IMR-90 (cell line): ENCODE measurements around the gene ELOVL5. TPM values are rescaled to one million over a fixed set of nuclear protein-coding genes. Genes with fewer than 3 reads are reported as not detected.
A peak's percentile ranks its signal among the peaks of the same experiment; 100 is the strongest.

Experiments used
- ATAC-seq: fragments of 200-7000 bp; cut with Tn5 transposase; 2 replicates; pipeline ENCODE4 v1.9.1; 2020; ENCODE audit warnings: low read depth, mild to moderate bottlenecking, moderate library complexity
- Bru-seq: library from RNA; stranded (reverse); fragments of 400-500 nt; gene quantifications from one replicate; lab custom pipeline; 2021; lab: Mats Ljungman, UMichigan
- BruChase-seq, 2 experiments: library from RNA; stranded (reverse); fragments of 400-500 nt; gene quantifications; one replicate each; lab custom pipeline; 2021; lab: Mats Ljungman, UMichigan
- BruUV-seq: library from RNA; stranded (reverse); fragments of 400-500 nt; replicated peaks from 2 replicates; lab custom pipeline; 2021; lab: Mats Ljungman, UMichigan
- CTCF ChIA-PET: fragments of 300-600 bp; formaldehyde crosslinking; extraction: SDS; loops from one replicate; lab custom pipeline; 2021; ENCODE audit warnings: antibody characterized with exemption; lab: Yijun Ruan, JAX
- POLR2A ChIA-PET: fragments of 300-600 bp; sonication (Branson Sonifier 250); formaldehyde crosslinking; loops from one replicate; lab custom pipeline; 2022; ENCODE audit warnings: antibody characterized with exemption; ENCODE audit not compliant: unreplicated experiment; lab: Charles Lee
- DNase-seq: peaks from one replicate; pipeline ENCODE4 v3.0.0; 2013
- H2AFZ ChIP-seq: replicated peaks from 2 replicates; pipeline ENCODE3; 2013; ENCODE audit warnings: low read length, mild to moderate bottlenecking; ENCODE audit not compliant: poor library complexity
- H2AK5ac ChIP-seq: 2 replicates; pipeline ENCODE4 v1.6.1; 2013; ENCODE audit warnings: low read depth, low read length, inconsistent platforms
- H2AK9ac ChIP-seq: replicated peaks from 2 replicates; pipeline ENCODE3; 2013; ENCODE audit warnings: mild to moderate bottlenecking, low read depth, low read length, moderate library complexity; ENCODE audit not compliant: poor library complexity
- H2BK120ac ChIP-seq: 2 replicates; pipeline ENCODE4 v1.6.1; 2013; ENCODE audit warnings: low read depth, low read length, inconsistent platforms
- H2BK15ac ChIP-seq: 3 replicates; pipeline ENCODE4 v1.6.1; 2013; ENCODE audit warnings: low read depth, low read length, inconsistent platforms
- H2BK20ac ChIP-seq: 2 replicates; pipeline ENCODE4 v1.6.1; 2013; ENCODE audit warnings: low read depth, mild to moderate bottlenecking, inconsistent platforms, low read length, moderate library complexity
- H2BK5ac ChIP-seq: 2 replicates; pipeline ENCODE4 v1.6.1; 2013; ENCODE audit warnings: mild to moderate bottlenecking, low read depth, low read length, inconsistent platforms; ENCODE audit not compliant: poor library complexity, severe bottlenecking
- H3K14ac ChIP-seq: replicated peaks from 2 replicates; pipeline ENCODE4 v1.6.1; 2013; ENCODE audit warnings: low read depth, low read length, inconsistent platforms
- H3K18ac ChIP-seq: 2 replicates; pipeline ENCODE4 v1.6.1; 2013; ENCODE audit warnings: low read depth, low read length, control low read depth
- H3K23ac ChIP-seq: 2 replicates; pipeline ENCODE4 v1.6.1; 2013; ENCODE audit warnings: low read depth, low read length, inconsistent platforms
- H3K27ac ChIP-seq: 2 replicates; pipeline ENCODE4 v1.5.1; 2013; ENCODE audit warnings: mild to moderate bottlenecking, control low read depth, low read length; ENCODE audit not compliant: insufficient read depth
- H3K27me3 ChIP-seq: 2 replicates; pipeline ENCODE4 v1.6.1; 2013; ENCODE audit warnings: low read length; ENCODE audit not compliant: control insufficient read depth, insufficient read depth
- H3K36me3 ChIP-seq: 2 replicates; pipeline ENCODE4 v1.6.1; 2013; ENCODE audit warnings: low read length, mixed read lengths; ENCODE audit not compliant: control insufficient read depth, insufficient read depth
- H3K4ac ChIP-seq: 2 replicates; pipeline ENCODE4 v1.6.1; 2013; ENCODE audit warnings: low read depth, low read length, inconsistent platforms
- H3K4me1 ChIP-seq: 2 replicates; pipeline ENCODE4 v1.6.1; 2013; ENCODE audit warnings: low read length, mixed read lengths; ENCODE audit not compliant: control insufficient read depth, insufficient read depth
- H3K4me2 ChIP-seq: 2 replicates; pipeline ENCODE4 v1.6.1; 2013; ENCODE audit warnings: low read depth, mild to moderate bottlenecking, control low read depth, low read length, moderate library complexity
- H3K4me3 ChIP-seq: 2 replicates; pipeline ENCODE4 v1.5.1; 2013; ENCODE audit warnings: low read depth, mild to moderate bottlenecking, control low read depth, low read length, moderate library complexity; ENCODE audit not compliant: insufficient read depth
- H3K56ac ChIP-seq: 2 replicates; pipeline ENCODE4 v1.6.1; 2013; ENCODE audit warnings: low read length, inconsistent platforms; ENCODE audit not compliant: insufficient read depth; ENCODE audit errors: extremely low read depth
- H3K79me1 ChIP-seq, 2 experiments: 2 replicates each; pipeline ENCODE4 v1.6.1; 2013; ENCODE audit warnings: low read length in 2 of 2, inconsistent platforms in 1 of 2, low read depth in 1 of 2
- H3K9ac ChIP-seq: 2 replicates; pipeline ENCODE4 v1.6.1; 2013; ENCODE audit warnings: low read depth, low read length, control low read depth
- H3K9me1 ChIP-seq: 2 replicates; pipeline ENCODE4 v1.6.1; 2013; ENCODE audit warnings: low read length, inconsistent platforms; ENCODE audit not compliant: insufficient read depth
- H3K9me3 ChIP-seq: 2 replicates; pipeline ENCODE4 v1.6.1; 2013; ENCODE audit warnings: low read length; ENCODE audit not compliant: control insufficient read depth, insufficient read depth
- H4K20me1 ChIP-seq: 2 replicates; pipeline ENCODE4 v1.6.1; 2013; ENCODE audit warnings: low read length, inconsistent platforms; ENCODE audit not compliant: insufficient read depth
- H4K5ac ChIP-seq: 2 replicates; pipeline ENCODE4 v1.6.1; 2013; ENCODE audit warnings: mild to moderate bottlenecking, low read depth, low read length, control low read depth
- H4K8ac ChIP-seq, 2 experiments: 2 replicates each; pipeline ENCODE4 v1.6.1; 2013; ENCODE audit warnings: low read depth in 2 of 2, low read length in 2 of 2, control low read depth in 1 of 2, inconsistent platforms in 1 of 2
- H4K91ac ChIP-seq: 2 replicates; pipeline ENCODE4 v1.6.1; 2013; ENCODE audit warnings: low read depth, low read length, inconsistent platforms; ENCODE audit not compliant: insufficient read depth
- CEBPB ChIP-seq: IDR thresholded peaks from 2 replicates; pipeline ENCODE4 v1.6.1; 2012; ENCODE audit warnings: low read depth, low read length, improper control_type of control experiment
- FOS ChIP-seq: fragments of 150-350 bp; IDR thresholded peaks from 2 replicates; pipeline ENCODE4 v1.6.1; 2016; ENCODE audit warnings: low read depth, low read length
- POLR2A ChIP-seq: IDR thresholded peaks from 2 replicates; pipeline ENCODE4 v1.6.1; 2012; ENCODE audit warnings: mild to moderate bottlenecking, low read depth, low read length
- RCOR1 ChIP-seq: IDR thresholded peaks from 2 replicates; pipeline ENCODE4 v1.6.1; 2012; ENCODE audit warnings: mild to moderate bottlenecking, low read length, improper control_type of control experiment; ENCODE audit not compliant: insufficient replicate concordance
- RFX5 ChIP-seq: IDR thresholded peaks from 2 replicates; pipeline ENCODE4 v1.8.0; 2012; ENCODE audit warnings: low read depth, mild to moderate bottlenecking, low read length, moderate library complexity
- WGBS, 2 experiments: methylation state at CpG; one replicate each; pipeline versions ENCODE4 v1.1.5 to v1.1.7; 2013; ENCODE audit warnings: missing lambda C conversion rate in 2 of 2; ENCODE audit not compliant: insufficient read length in 1 of 2; ENCODE audit errors: extremely low coverage in 2 of 2; 5-methylcytosine and 5-hydroxymethylcytosine counted together
- dilution Hi-C: fragments of 300-500 bp; cut with HindIII; formaldehyde crosslinking; loops from one replicate; pipeline ENCODE4 v1.14.3; 2018; ENCODE audit warnings: low sequenced_read_pairs; ENCODE audit not compliant: unreplicated experiment
- in situ Hi-C: fragments of 300-500 bp; cut with MboI; formaldehyde crosslinking; loops from 3 replicates; pipeline ENCODE4 v1.14.3; 2019; ENCODE audit warnings: low sequenced_read_pairs, inconsistent platforms, mixed read lengths
- intact Hi-C: fragments of 100-400 bp; cut with micrococcal nuclease; formaldehyde crosslinking; loops from 2 replicates; pipeline ENCODE4 v1.10.0; 2022
- long read RNA-seq: library from polyadenylated mRNA; unstranded; transcript quantifications from one replicate; pipeline ENCODE4 v2.0.0, GENCODE V29; 2021; ENCODE audit not compliant: unreplicated experiment
- polyA plus RNA-seq, 3 experiments: library from polyadenylated mRNA; depleted of rRNA; stranded (reverse); fragments of >200 nt; gene quantifications; 2 replicates each; pipeline ENCODE4 v1.2.3, GENCODE V29; 2012; ENCODE audit warnings: low replicate concordance in 1 of 3
- total RNA-seq: library from RNA; depleted of rRNA; stranded (reverse); fragments of >200 nt; gene quantifications from 2 replicates; pipeline ENCODE4 v1.2.3, GENCODE V29; 2012; rRNA removed
- TF ChIP-seq, protein P1 (sequence below): fragments of 150-350 bp; IDR thresholded peaks from 2 replicates; pipeline ENCODE4 v1.6.1; 2016; ENCODE audit warnings: low read depth, mild to moderate bottlenecking, low read length, moderate library complexity, borderline replicate concordance
- TF ChIP-seq, protein P2 (sequence below): fragments of 150-350 bp; IDR thresholded peaks from 2 replicates; pipeline ENCODE4 v1.6.1; 2017; ENCODE audit warnings: mild to moderate bottlenecking, antibody characterized with exemption, low read length, low read depth

The ELOVL5 gene, protein sequence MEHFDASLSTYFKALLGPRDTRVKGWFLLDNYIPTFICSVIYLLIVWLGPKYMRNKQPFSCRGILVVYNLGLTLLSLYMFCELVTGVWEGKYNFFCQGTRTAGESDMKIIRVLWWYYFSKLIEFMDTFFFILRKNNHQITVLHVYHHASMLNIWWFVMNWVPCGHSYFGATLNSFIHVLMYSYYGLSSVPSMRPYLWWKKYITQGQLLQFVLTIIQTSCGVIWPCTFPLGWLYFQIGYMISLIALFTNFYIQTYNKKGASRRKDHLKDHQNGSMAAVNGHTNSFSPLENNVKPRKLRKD
- total RNA-seq (42.3 and 50.5 TPM in 2 replicates), polyA plus RNA-seq (2012; rRNA removed) (29.7 and 32.1 TPM in 2 replicates), Bru-seq, nascent RNA (percentile 89 among the genes with signal in this experiment), BruChase-seq, experiment 1, labeled RNA remaining after a 6-hour chase (percentile 81 among the genes with signal in this experiment), BruChase-seq, experiment 2, labeled RNA remaining after a 2-hour chase (percentile 80 among the genes with signal in this experiment)
- 9.0 and 11.1 TPM in 2 replicates for polyA plus RNA-seq (2012; cell fraction: cytosol; rRNA removed)
- polyA plus RNA-seq (2012; cell fraction: nucleus; rRNA removed; ENCODE audit: low replicate concordance): 13.4 and 51.1 TPM in 2 replicates
- long read RNA-seq, transcript ELOVL5-201 (8 exons, 2,827 nt): major isoform, 124 of 150 reads
- long read RNA-seq, partial matches to known transcripts: 11 of 150 reads
- long read RNA-seq, other reads (novel, unspliced or antisense): 12 of 150 reads

DNA sequence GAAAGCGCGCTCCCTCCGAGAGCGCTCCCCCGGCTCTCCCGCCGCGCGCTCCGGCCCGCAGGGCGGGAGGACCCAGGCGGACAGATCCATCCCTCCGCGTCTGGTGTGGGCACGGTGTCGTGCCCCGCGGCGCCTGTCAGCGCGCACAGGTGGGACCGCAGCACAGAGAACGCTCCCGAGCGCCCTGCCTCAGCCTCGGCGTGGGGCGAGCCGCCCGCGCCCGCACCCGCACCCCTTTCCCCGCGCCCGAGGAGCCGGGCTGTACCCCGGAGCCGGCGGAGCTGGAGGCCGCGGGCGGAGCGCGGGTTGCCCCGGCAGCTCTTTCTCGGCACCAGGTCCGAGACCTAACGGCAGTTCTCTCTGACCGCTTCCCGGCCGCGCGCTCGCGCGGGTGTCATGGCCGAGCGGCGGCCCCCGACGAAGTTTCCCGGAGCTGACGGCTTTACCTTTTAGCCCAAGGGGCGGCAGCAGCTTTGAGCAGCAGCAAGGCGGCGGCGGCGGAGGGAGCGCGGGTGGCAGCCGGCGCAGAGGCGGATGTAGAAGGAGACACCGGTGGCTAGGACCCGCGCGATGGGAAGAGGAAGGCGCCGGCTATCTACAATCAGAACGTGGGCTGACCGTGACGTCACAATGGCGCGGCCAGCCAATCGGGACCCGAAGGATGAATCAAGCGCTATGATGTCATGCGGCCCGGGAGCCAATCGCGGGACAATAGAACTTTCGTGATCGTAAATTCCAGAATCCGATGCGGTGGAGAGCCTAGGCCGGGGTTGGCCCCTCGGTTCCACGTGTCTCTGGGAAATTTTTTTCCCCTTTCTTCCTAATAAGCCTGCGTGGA is at the start of gene ELOVL5:
ELOVL5 (minus strand) TSS at position 580 of the 838 bp plus-strand sequence. CDS start 53,251 bp downstream, outside the sequence.
- H2BK15ac ChIP-seq: peak within 1 kb of the TSS; percentile 60; the same call in 1 of the 3 replicates
- peak within 1 kb of the TSS; percentile 95 for H3K4me3 ChIP-seq
- peak within 1 kb of the TSS; percentile 80 for H2AK9ac ChIP-seq
- H3K79me1 ChIP-seq: peaks cover 10 to 35% of the 10 kb centered on the region in 2 experiments; a peak in 2 of 4 replicates
- peak within 1 kb of the TSS; percentile 90 for H4K91ac ChIP-seq
- peak within 1 kb of the TSS; percentile 38; the same call in 1 of the 2 replicates for H2BK20ac ChIP-seq
- H3K23ac ChIP-seq: peak within 1 kb of the TSS; percentile 86
- DNase-seq: peak; percentile 98
- peaks cover 3% of the 10 kb centered on the region; the same call in 1 of the 2 replicates for H3K9me1 ChIP-seq
- peak within 1 kb of the TSS; percentile 77; the same call in 1 of the 2 replicates for H3K56ac ChIP-seq
- dilution Hi-C loops (no loop called here), intact Hi-C loops (loop anchor here (5.0 kb wide), 4 partner anchors 56 to 176 kb away; no protein-coding TSS in a partner anchor), in situ Hi-C loops (no loop called here)
- TF ChIP-seq CEBPB (0 out of 2 replicates have a peak, but pooled peaks have one; percentile 38), RFX5 (peak; percentile 10; the same call in 1 of the 2 replicates), RCOR1 (no peak), FOS (peak; percentile 39; the same call in 1 of the 2 replicates), POLR2A (peak; percentile 84)
- TF ChIP-seq, protein P1, sequence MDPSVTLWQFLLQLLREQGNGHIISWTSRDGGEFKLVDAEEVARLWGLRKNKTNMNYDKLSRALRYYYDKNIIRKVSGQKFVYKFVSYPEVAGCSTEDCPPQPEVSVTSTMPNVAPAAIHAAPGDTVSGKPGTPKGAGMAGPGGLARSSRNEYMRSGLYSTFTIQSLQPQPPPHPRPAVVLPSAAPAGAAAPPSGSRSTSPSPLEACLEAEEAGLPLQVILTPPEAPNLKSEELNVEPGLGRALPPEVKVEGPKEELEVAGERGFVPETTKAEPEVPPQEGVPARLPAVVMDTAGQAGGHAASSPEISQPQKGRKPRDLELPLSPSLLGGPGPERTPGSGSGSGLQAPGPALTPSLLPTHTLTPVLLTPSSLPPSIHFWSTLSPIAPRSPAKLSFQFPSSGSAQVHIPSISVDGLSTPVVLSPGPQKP: no peak
- TF ChIP-seq, protein P2, sequence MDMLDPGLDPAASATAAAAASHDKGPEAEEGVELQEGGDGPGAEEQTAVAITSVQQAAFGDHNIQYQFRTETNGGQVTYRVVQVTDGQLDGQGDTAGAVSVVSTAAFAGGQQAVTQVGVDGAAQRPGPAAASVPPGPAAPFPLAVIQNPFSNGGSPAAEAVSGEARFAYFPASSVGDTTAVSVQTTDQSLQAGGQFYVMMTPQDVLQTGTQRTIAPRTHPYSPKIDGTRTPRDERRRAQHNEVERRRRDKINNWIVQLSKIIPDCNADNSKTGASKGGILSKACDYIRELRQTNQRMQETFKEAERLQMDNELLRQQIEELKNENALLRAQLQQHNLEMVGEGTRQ: peak; percentile 70
- peak within 1 kb of the TSS; percentile 94 for H3K4me2 ChIP-seq
- H2BK120ac ChIP-seq: peak within 1 kb of the TSS; percentile 36
- H4K5ac ChIP-seq: peak within 1 kb of the TSS; percentile 95
- no peaks in the 10 kb centered on the region for H3K36me3 ChIP-seq
- H4K8ac ChIP-seq: peak within 1 kb of the TSS; percentile 94
- H4K20me1 ChIP-seq: peaks cover 30% of the 10 kb centered on the region
- H3K9me3 ChIP-seq: no peaks in the 10 kb centered on the region
- ChIA-PET POLR2A (interaction anchor here (0.6 kb wide), 1 partner anchor 255 kb away, joined by 3 read pairs; no protein-coding TSS in a partner anchor), CTCF (no interaction called here)
- H2AFZ ChIP-seq: peak within 1 kb of the TSS; percentile 98
- peak within 1 kb of the TSS; percentile 27; the same call in 1 of the 2 replicates for H2AK5ac ChIP-seq
- ATAC-seq: peak; percentile 65
- no TSS peak for BruUV-seq
- 0 out of 2 replicates have a peak, but pooled peaks cover 1% of the 10 kb centered on the region for H3K4me1 ChIP-seq
- H3K27me3 ChIP-seq: peaks cover 3% of the 10 kb centered on the region; the same call in 1 of the 2 replicates
- H3K27ac ChIP-seq: peak within 1 kb of the TSS; percentile 91
- peak within 1 kb of the TSS; percentile 90 for H3K9ac ChIP-seq
- H3K14ac ChIP-seq: peak within 1 kb of the TSS; percentile 92
- H3K18ac ChIP-seq: peak within 1 kb of the TSS; percentile 81
- WGBS, 2 experiments: 0% methylated on average over 82 of the region's 101 CpGs; no CpG with 5 or more reads in 1 of the 2 experiments
- H3K4ac ChIP-seq: peak within 1 kb of the TSS; percentile 92
- H2BK5ac ChIP-seq: peak within 1 kb of the TSS; percentile 55
